SK-N-SH treated with all-trans-retinoic acid at 6 μM for 48 hours (cell line): ENCODE measurements around the gene DESI1.

ENCODE experiments used
- RARB ChIP-seq: fragments of 250-450 bp; sonication (Bioruptor Pico); IDR thresholded peaks from 2 replicates; pipeline ENCODE4 v1.8.0; 2021; ENCODE audit warnings: mild to moderate bottlenecking, moderate library complexity
- ZNF565 ChIP-seq: fragments of 450-650 bp; formaldehyde crosslinking; conservative IDR thresholded peaks from 2 replicates; pipeline ENCODE4 v1.5.0; 2020; ENCODE audit warnings: low read depth, mild to moderate bottlenecking, moderate library complexity
- ZNF8 ChIP-seq: fragments of 450-650 bp; formaldehyde crosslinking; IDR thresholded peaks from 2 replicates; pipeline ENCODE4 v1.5.0; 2020; ENCODE audit warnings: mild to moderate bottlenecking, moderate library complexity
- TF ChIP-seq, protein P1 (sequence below): fragments of 250-450 bp; sonication (Bioruptor Pico); IDR thresholded peaks from 2 replicates; pipeline ENCODE4 v1.8.0; 2020; ENCODE audit warnings: mild to moderate bottlenecking, moderate library complexity, borderline replicate concordance

- TF ChIP-seq, protein P1, sequence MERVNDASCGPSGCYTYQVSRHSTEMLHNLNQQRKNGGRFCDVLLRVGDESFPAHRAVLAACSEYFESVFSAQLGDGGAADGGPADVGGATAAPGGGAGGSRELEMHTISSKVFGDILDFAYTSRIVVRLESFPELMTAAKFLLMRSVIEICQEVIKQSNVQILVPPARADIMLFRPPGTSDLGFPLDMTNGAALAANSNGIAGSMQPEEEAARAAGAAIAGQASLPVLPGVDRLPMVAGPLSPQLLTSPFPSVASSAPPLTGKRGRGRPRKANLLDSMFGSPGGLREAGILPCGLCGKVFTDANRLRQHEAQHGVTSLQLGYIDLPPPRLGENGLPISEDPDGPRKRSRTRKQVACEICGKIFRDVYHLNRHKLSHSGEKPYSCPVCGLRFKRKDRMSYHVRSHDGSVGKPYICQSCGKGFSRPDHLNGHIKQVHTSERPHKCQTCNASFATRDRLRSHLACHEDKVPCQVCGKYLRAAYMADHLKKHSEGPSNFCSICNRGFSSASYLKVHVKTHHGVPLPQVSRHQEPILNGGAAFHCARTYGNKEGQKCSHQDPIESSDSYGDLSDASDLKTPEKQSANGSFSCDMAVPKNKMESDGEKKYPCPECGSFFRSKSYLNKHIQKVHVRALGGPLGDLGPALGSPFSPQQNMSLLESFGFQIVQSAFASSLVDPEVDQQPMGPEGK = no peak
- TF ChIP-seq ZNF8 (CRISPR knock-in tag) (no peak), ZNF565 (CRISPR knock-in tag) (no peak), RARB (no peak)
These were observed 47.2 kb downstream of the DESI1 start for GRCh38 chr22:41573677-41574076.
